Endodermal cell (in vitro differentiated cells): ENCODE results near the gene ZBTB7B. TPM values are rescaled to one million over a fixed set of nuclear protein-coding genes. Genes with fewer than 3 reads are reported as not detected.

Source experiments
- DNase-seq: peaks from one replicate; pipeline ENCODE4 v3.0.0-alpha.2; 2017
- H3K27ac ChIP-seq: 2 replicates; pipeline ENCODE4 v1.5.1; 2013; ENCODE audit warnings: mild to moderate bottlenecking, low read depth, low read length, moderate library complexity
- H3K27me3 ChIP-seq: 2 replicates; pipeline ENCODE4 v1.6.1; 2013; ENCODE audit warnings: mild to moderate bottlenecking, low read length, moderate library complexity; ENCODE audit not compliant: insufficient read depth, control insufficient read depth, poor library complexity, severe bottlenecking
- H3K36me3 ChIP-seq: 2 replicates; pipeline ENCODE4 v1.7.0; 2013; ENCODE audit warnings: mild to moderate bottlenecking, low read length, moderate library complexity; ENCODE audit not compliant: control insufficient read depth, insufficient read depth
- H3K4me1 ChIP-seq: one replicate; pipeline ENCODE4 v1.7.0; 2013; ENCODE audit warnings: low read length; ENCODE audit not compliant: control insufficient read depth, insufficient read depth
- H3K4me3 ChIP-seq: 2 replicates; pipeline ENCODE4 v1.5.1; 2013; ENCODE audit warnings: mild to moderate bottlenecking, low read length, moderate library complexity
- H3K9ac ChIP-seq: 2 replicates; pipeline ENCODE4 v1.6.1; 2013; ENCODE audit warnings: mild to moderate bottlenecking, low read length, moderate library complexity; ENCODE audit not compliant: poor library complexity, severe bottlenecking; ENCODE audit errors: extremely low read depth
- H3K9me3 ChIP-seq: 2 replicates; pipeline ENCODE4 v1.6.1; 2013; ENCODE audit warnings: mild to moderate bottlenecking, low read length, moderate library complexity; ENCODE audit not compliant: control insufficient read depth
- H3K27ac Mint-ChIP-seq: 2 replicates; pipeline ENCODE4 v1.8.0; 2020; ENCODE audit warnings: mixed read lengths
- H3K27me3 Mint-ChIP-seq: 2 replicates; pipeline ENCODE4 v1.8.0; 2021; ENCODE audit warnings: mild to moderate bottlenecking, mixed read lengths; ENCODE audit not compliant: insufficient read depth
- H3K36me3 Mint-ChIP-seq: 2 replicates; pipeline ENCODE4 v1.8.0; 2020; ENCODE audit warnings: low read depth, mixed read lengths
- H3K4me1 Mint-ChIP-seq: 2 replicates; pipeline ENCODE4 v1.8.0; 2020; ENCODE audit warnings: mixed read lengths
- H3K4me3 Mint-ChIP-seq: 2 replicates; pipeline ENCODE4 v1.8.0; 2020; ENCODE audit warnings: mild to moderate bottlenecking, moderate library complexity, mixed read lengths
- H3K9me3 Mint-ChIP-seq: 2 replicates; pipeline ENCODE4 v1.8.0; 2020; ENCODE audit warnings: mild to moderate bottlenecking, mixed read lengths
- WGBS, 2 experiments: methylation state at CpG; one replicate each; pipeline versions ENCODE4 v1.1.5 to v1.1.7; 2013; ENCODE audit warnings: missing lambda C conversion rate in 2 of 2, mixed read lengths in 1 of 2; ENCODE audit not compliant: insufficient coverage in 1 of 2, insufficient read length in 1 of 2; 5-methylcytosine and 5-hydroxymethylcytosine counted together
- total RNA-seq, 2 donors: library from RNA; stranded (reverse); fragmentation: NEBNext Ultra II Directional in 1 of 2; extraction: Animal tissue kit (Norgen Biotek cat#: 25700) in 1 of 2; gene quantifications; 2 replicates in 1 of 2; 3 replicates in 1 of 2; pipeline ENCODE4 v1.2.1, GENCODE V29; 2021
- TF ChIP-seq, protein P1 (sequence below): fragments of 200-600 bp; sonication (generic); conservative IDR thresholded peaks from 2 replicates; pipeline ENCODE4 v1.5.0; 2021; ENCODE audit warnings: antibody characterized with exemption, mild to moderate bottlenecking

ZBTB7B gene
- total RNA-seq, 2 donors from 2014 or later, result 21.2 to 23.3 TPM

DNA sequence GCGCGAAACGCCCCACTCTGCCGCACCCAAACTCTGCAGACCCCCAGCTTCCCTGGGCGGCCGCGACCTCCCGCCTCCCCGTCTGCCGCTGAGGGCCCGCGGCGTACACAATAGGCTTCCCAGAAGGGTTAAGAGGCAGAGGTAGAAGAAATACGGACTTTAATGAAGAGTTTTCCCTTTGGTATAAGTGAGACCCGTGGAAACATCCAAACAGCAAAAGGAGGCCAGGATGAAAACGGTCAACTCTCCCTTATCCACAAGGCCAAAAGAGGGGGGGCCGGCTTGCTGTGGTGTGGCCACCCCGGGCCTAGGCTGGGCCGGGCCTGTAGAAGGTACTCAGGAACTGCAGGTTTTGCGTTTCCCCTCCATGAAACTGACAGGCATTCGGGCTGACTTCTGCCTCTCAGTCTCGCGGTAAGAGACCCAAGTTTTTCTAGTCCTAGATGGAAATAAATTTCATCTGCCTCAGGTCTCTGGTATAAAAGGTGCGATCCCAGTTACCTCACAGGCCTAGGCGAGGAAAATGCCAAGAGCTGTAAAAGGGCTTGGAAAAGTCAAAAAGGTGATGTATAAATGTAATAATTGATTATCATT, 40.3 kb upstream of the ZBTB7B start:
- no peaks in the 10 kb centered on the region for H3K4me1 ChIP-seq
- H3K4me3 ChIP-seq, result peak overlapping the region; percentile 98
- peak overlapping the region; percentile 93 for H3K27ac ChIP-seq
- peak; percentile 81 for DNase-seq
- 19 to 36% methylated on average over 10 to 25 of the region's 25 CpGs for WGBS, 2 experiments
- no peaks in the 10 kb centered on the region for H3K27me3 ChIP-seq
- Mint-ChIP-seq H3K36me3 (peaks cover 49% of the 10 kb centered on the region), H3K4me1 (peaks cover 22% of the 10 kb centered on the region), H3K27me3 (no peaks in the 10 kb centered on the region), H3K4me3 (peak overlapping the region; percentile 77), H3K27ac (peak overlapping the region; percentile 82), H3K9me3 (no peaks in the 10 kb centered on the region)
- peaks cover 66% of the 10 kb centered on the region for H3K36me3 ChIP-seq
- TF ChIP-seq, protein P1, sequence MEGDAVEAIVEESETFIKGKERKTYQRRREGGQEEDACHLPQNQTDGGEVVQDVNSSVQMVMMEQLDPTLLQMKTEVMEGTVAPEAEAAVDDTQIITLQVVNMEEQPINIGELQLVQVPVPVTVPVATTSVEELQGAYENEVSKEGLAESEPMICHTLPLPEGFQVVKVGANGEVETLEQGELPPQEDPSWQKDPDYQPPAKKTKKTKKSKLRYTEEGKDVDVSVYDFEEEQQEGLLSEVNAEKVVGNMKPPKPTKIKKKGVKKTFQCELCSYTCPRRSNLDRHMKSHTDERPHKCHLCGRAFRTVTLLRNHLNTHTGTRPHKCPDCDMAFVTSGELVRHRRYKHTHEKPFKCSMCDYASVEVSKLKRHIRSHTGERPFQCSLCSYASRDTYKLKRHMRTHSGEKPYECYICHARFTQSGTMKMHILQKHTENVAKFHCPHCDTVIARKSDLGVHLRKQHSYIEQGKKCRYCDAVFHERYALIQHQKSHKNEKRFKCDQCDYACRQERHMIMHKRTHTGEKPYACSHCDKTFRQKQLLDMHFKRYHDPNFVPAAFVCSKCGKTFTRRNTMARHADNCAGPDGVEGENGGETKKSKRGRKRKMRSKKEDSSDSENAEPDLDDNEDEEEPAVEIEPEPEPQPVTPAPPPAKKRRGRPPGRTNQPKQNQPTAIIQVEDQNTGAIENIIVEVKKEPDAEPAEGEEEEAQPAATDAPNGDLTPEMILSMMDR, result no peak
- peak overlapping the region; percentile 68 for H3K9ac ChIP-seq
- H3K9me3 ChIP-seq, result no peaks in the 10 kb centered on the region

- Histone ChIP-seq H3K4me3 (peak overlapping the region; percentile 98), H3K9me3 (no peaks in the 10 kb centered on the region), H3K36me3 (peaks cover 72% of the 10 kb centered on the region), H3K27ac (no peak overlapping the region), H3K9ac (no peak overlapping the region), H3K27me3 (no peaks in the 10 kb centered on the region), H3K4me1 (no peaks in the 10 kb centered on the region)
- Mint-ChIP-seq H3K4me1 (peaks cover 16% of the 10 kb centered on the region), H3K27ac (peak overlapping the region; percentile 82), H3K4me3 (peak overlapping the region; percentile 77), H3K27me3 (no peaks in the 10 kb centered on the region), H3K9me3 (no peaks in the 10 kb centered on the region), H3K36me3 (peaks cover 54% of the 10 kb centered on the region)
- TF ChIP-seq, protein P1, result no peak
- no peak for DNase-seq
- WGBS, 2 experiments, result 65 to 89% methylated on average over 2 to 6 of the region's 6 CpGs
Observed at GRCh38 chr1:154962795-154963330, 39.7 kb upstream of the ZBTB7B start.

GRCh38 chr1:154963643-154964042, 39.0 kb upstream of the ZBTB7B start:
- Histone ChIP-seq H3K4me1 (no peaks in the 10 kb centered on the region), H3K4me3 (no peak overlapping the region), H3K9me3 (no peaks in the 10 kb centered on the region), H3K27ac (no peak overlapping the region), H3K9ac (no peak overlapping the region), H3K36me3 (peaks cover 73% of the 10 kb centered on the region), H3K27me3 (no peaks in the 10 kb centered on the region)
- TF ChIP-seq, protein P1, result no peak
- Mint-ChIP-seq H3K27ac (peak overlapping the region; percentile 3), H3K9me3 (no peaks in the 10 kb centered on the region), H3K4me3 (no peak overlapping the region), H3K4me1 (peaks cover 22% of the 10 kb centered on the region), H3K27me3 (no peaks in the 10 kb centered on the region), H3K36me3 (peaks cover 56% of the 10 kb centered on the region)
- 94 to 99% methylated on average over 7 to 8 of the region's 8 CpGs for WGBS, 2 experiments
- no peak for DNase-seq
